Upper lobe of left lung (tissue), 6 donors: ENCODE results near the gene ANKRD10. TPM values are rescaled to one million over a fixed set of nuclear protein-coding genes. Genes with fewer than 3 reads are reported as not detected.
"Not testable (repeated sequence)": the region's sequence is repeated elsewhere in the genome, so short reads cannot be mapped to it uniquely, and the experiment has no call there.

Experiments
- ATAC-seq, 2 donors: fragments of 200-7000 bp; cut with Tn5 transposase; one replicate each; pipeline ENCODE4 v1.9.1; 2022; ENCODE audit warnings: mild to moderate bottlenecking in 2 of 2, moderate library complexity in 2 of 2; ENCODE audit not compliant: low FRiP score in 2 of 2
- DNase-seq, 2 donors: peaks; one replicate each; pipeline ENCODE4 v3.0.0-alpha.2; 2019 to 2020
- H3K27ac ChIP-seq, 4 donors: fragments of 200-600 bp; sonication (generic); one replicate each; pipeline ENCODE4 v1.5.1; 2016 to 2019
- H3K27me3 ChIP-seq, 4 donors: fragments of 200-600 bp; sonication (generic); one replicate each; pipeline ENCODE4 v1.5.1; 2017 to 2019
- H3K36me3 ChIP-seq, 4 donors: fragments of 200-600 bp; sonication (generic); one replicate each; pipeline ENCODE4 v1.5.1; 2016 to 2019
- H3K4me1 ChIP-seq, 4 donors: fragments of 200-600 bp; sonication (generic); one replicate each; pipeline ENCODE4 v1.5.1; 2018 to 2019
- H3K4me3 ChIP-seq, 4 donors: fragments of 200-600 bp; sonication (generic); one replicate each; pipeline ENCODE4 v1.5.1; 2017 to 2019; ENCODE audit warnings: mild to moderate bottlenecking in 2 of 4, moderate library complexity in 1 of 4
- H3K9me3 ChIP-seq, 4 donors: fragments of 200-600 bp; sonication (generic); one replicate each; pipeline ENCODE4 v1.5.1; 2018 to 2019
- CTCF ChIP-seq, 6 experiments: fragments of 450-650 bp in 4 of 6; fragments of 200-600 bp in 2 of 6; sonication (generic) in 2 of 6; IDR thresholded peaks; one replicate each; pipeline ENCODE4 v1.5.1; 2016 to 2019; ENCODE audit warnings: antibody characterized with exemption in 6 of 6
- EP300 ChIP-seq, 4 donors: sonication (generic); formaldehyde crosslinking; IDR thresholded peaks; one replicate each; pipeline ENCODE4 v1.5.1; 2017; ENCODE audit warnings: antibody characterized with exemption in 4 of 4, control low read depth in 2 of 4
- POLR2A ChIP-seq, 4 donors: fragments of 450-650 bp; IDR thresholded peaks; one replicate each; pipeline ENCODE4 v1.5.1; 2016 to 2017; ENCODE audit warnings: antibody characterized with exemption in 4 of 4, mild to moderate bottlenecking in 2 of 4
- POLR2AphosphoS5 ChIP-seq, 2 donors: sonication (generic); formaldehyde crosslinking; IDR thresholded peaks; one replicate each; pipeline ENCODE4 v1.5.1; 2017; ENCODE audit warnings: antibody characterized with exemption in 2 of 2
- WGBS, 2 donors: methylation state at CpG; one replicate each; pipeline ENCODE4 v1.1.5; 2017 to 2018; 5-methylcytosine and 5-hydroxymethylcytosine counted together
- total RNA-seq, 6 donors: library from RNA; depleted of rRNA in 4 of 6; stranded (reverse); fragments of >200 nt in 4 of 6; gene quantifications; one replicate each; pipeline versions ENCODE4 v1.1.0 to v1.2.1, GENCODE V29; 2016 to 2021
- donor health status: DM: no; HTN: no; CAD: no; lungs with moderate emphysema.
- donor health status: DM: no; HTN: yes; CAD: no; lungs with severe emphysema.

The ANKRD10 gene
- total RNA-seq, 6 donors from 2014 or later = 91.4 to 190 (median 107) TPM

GRCh38 chr13:110838867-110839538, 75.9 kb downstream of the ANKRD10 start:
- H3K4me1 ChIP-seq = no peaks in the 10 kb centered on the region
- no peaks in the 10 kb centered on the region for H3K9me3 ChIP-seq
- DNase-seq (no peak), ATAC-seq (no peak)
- TF ChIP-seq POLR2AphosphoS5 (IDR thresholded peaks at IDR 0.05) (no peak), CTCF (IDR thresholded peaks at IDR 0.05) (no peak), EP300 (IDR thresholded peaks at IDR 0.05) (no peak), POLR2A (IDR thresholded peaks at IDR 0.05) (no peak)
- H3K4me3 ChIP-seq = no peak overlapping the region
- no peaks in the 10 kb centered on the region for H3K36me3 ChIP-seq
- no peaks in the 10 kb centered on the region for H3K27me3 ChIP-seq
- 88 to 95% methylated on average over 3 to 4 of the region's 4 CpGs for WGBS, 2 donors
- H3K27ac ChIP-seq = no peak overlapping the region

GRCh38 chr13:110838116-110838515, 76.8 kb downstream of the ANKRD10 start:
- Histone ChIP-seq H3K9me3 (no peaks in the 10 kb centered on the region), H3K4me3 (no peak overlapping the region), H3K27me3 (no peaks in the 10 kb centered on the region), H3K36me3 (no peaks in the 10 kb centered on the region), H3K4me1 (no peaks in the 10 kb centered on the region), H3K27ac (no peak overlapping the region)
- no peak for TF ChIP-seq CTCF (IDR thresholded peaks at IDR 0.05)
- no peak for TF ChIP-seq EP300 (IDR thresholded peaks at IDR 0.05)
- TF ChIP-seq POLR2A (IDR thresholded peaks at IDR 0.05) = no peak
- TF ChIP-seq POLR2AphosphoS5 (IDR thresholded peaks at IDR 0.05) = no peak
- 75 to 85% methylated on average over 8 of the region's 8 CpGs for WGBS, 2 donors
- no peak for ATAC-seq
- DNase-seq = no peak

GRCh38 chr13:110837397-110838061, 77.3 kb downstream of the ANKRD10 start:
- ATAC-seq, H3K36me3 ChIP-seq, H3K4me1 ChIP-seq, DNase-seq, H3K27ac ChIP-seq, H3K9me3 ChIP-seq, H3K4me3 ChIP-seq, H3K27me3 ChIP-seq: not testable (repeated sequence)
- 77 to 86% methylated on average over 5 of the region's 5 CpGs for WGBS, 2 donors

- H3K27me3 ChIP-seq = no peaks in the 10 kb centered on the region
- no peaks in the 10 kb centered on the region for H3K36me3 ChIP-seq
- no peak for ATAC-seq
- no peak overlapping the region for H3K4me3 ChIP-seq
- no peaks in the 10 kb centered on the region for H3K9me3 ChIP-seq
- no peak for DNase-seq
- WGBS, 2 donors = 81 to 91% methylated on average over 2 of the region's 2 CpGs
- TF ChIP-seq POLR2A (IDR thresholded peaks at IDR 0.05) (no peak), POLR2AphosphoS5 (IDR thresholded peaks at IDR 0.05) (no peak), EP300 (IDR thresholded peaks at IDR 0.05) (no peak), CTCF (IDR thresholded peaks at IDR 0.05) (no peak)
- H3K4me1 ChIP-seq = no peaks in the 10 kb centered on the region
- H3K27ac ChIP-seq = no peak overlapping the region
Observed at GRCh38 chr13:110836605-110836903, 78.3 kb downstream of the ANKRD10 start.

GRCh38 chr13:110835721-110836604, 78.9 kb downstream of the ANKRD10 start:
- no peak overlapping the region for H3K4me3 ChIP-seq
- H3K36me3 ChIP-seq = no peaks in the 10 kb centered on the region
- WGBS, 2 donors = 52 to 54% methylated on average over 7 of the region's 7 CpGs
- H3K27ac ChIP-seq = no peak overlapping the region
- no peaks in the 10 kb centered on the region for H3K9me3 ChIP-seq
- no peaks in the 10 kb centered on the region for H3K4me1 ChIP-seq
- H3K27me3 ChIP-seq = no peaks in the 10 kb centered on the region
- ATAC-seq = no peak
- TF ChIP-seq CTCF (IDR thresholded peaks at IDR 0.05) (no peak), POLR2AphosphoS5 (IDR thresholded peaks at IDR 0.05) (no peak), POLR2A (IDR thresholded peaks at IDR 0.05) (no peak), EP300 (IDR thresholded peaks at IDR 0.05) (no peak)
- DNase-seq = no peak
